Smooth muscle cell of the brain vasculature (primary cell): ENCODE measurements around the gene SH3BGRL2.

Experiments used
- DNase-seq: peaks from one replicate; pipeline ENCODE4 v3.0.0-alpha.2; 2012; ENCODE audit warnings: low read depth, low spot score

Gene SH3BGRL2

GRCh38 chr6:79697430-79697829 lies 66.3 kb downstream of the SH3BGRL2 start:
- no peak for DNase-seq

- DNase-seq = no peak
Measured at GRCh38 chr6:79699606-79700005, 68.5 kb downstream of the SH3BGRL2 start.

GRCh38 chr6:79702691-79703090 lies 71.6 kb downstream of the SH3BGRL2 start:
- no peak for DNase-seq

GRCh38 chr6:79704200-79704599 lies 73.1 kb downstream of the SH3BGRL2 start:
- DNase-seq = no peak

GRCh38 chr6:79705456-79705995 lies 74.4 kb downstream of the SH3BGRL2 start:
- no peak for DNase-seq

GRCh38 chr6:79706527-79706926 lies 75.4 kb downstream of the SH3BGRL2 start:
- DNase-seq = no peak

- no peak for DNase-seq
Measured at GRCh38 chr6:79707621-79708020, 76.5 kb downstream of the SH3BGRL2 start.

GRCh38 chr6:79708095-79708791 lies 77.1 kb downstream of the SH3BGRL2 start:
- no peak for DNase-seq

- no peak for DNase-seq
Measured at GRCh38 chr6:79710127-79710526, 79.0 kb downstream of the SH3BGRL2 start.

GRCh38 chr6:79711167-79711566 lies 80.0 kb downstream of the SH3BGRL2 start:
- no peak for DNase-seq

GRCh38 chr6:79712144-79712543 lies 81.0 kb downstream of the SH3BGRL2 start:
- DNase-seq = no peak

- DNase-seq = no peak
Measured at GRCh38 chr6:79712616-79713135, 81.5 kb downstream of the SH3BGRL2 start.

GRCh38 chr6:79713701-79714322 lies 82.7 kb downstream of the SH3BGRL2 start:
- DNase-seq = no peak

GRCh38 chr6:79717989-79718388 lies 86.9 kb downstream of the SH3BGRL2 start:
- DNase-seq = no peak

- DNase-seq = no peak
Measured at GRCh38 chr6:79718509-79719247, 87.5 kb downstream of the SH3BGRL2 start.

GRCh38 chr6:79719248-79719960 lies 88.3 kb downstream of the SH3BGRL2 start:
- no peak for DNase-seq

GRCh38 chr6:79724816-79725215 lies 93.7 kb downstream of the SH3BGRL2 start:
- no peak for DNase-seq

- DNase-seq = no peak
Measured at GRCh38 chr6:79731471-79731870, 100.3 kb downstream of the SH3BGRL2 start.

- no peak for DNase-seq
Measured at GRCh38 chr6:79733388-79733787, 102.3 kb downstream of the SH3BGRL2 start.

- no peak for DNase-seq
Measured at GRCh38 chr6:79734374-79734773, 103.2 kb downstream of the SH3BGRL2 start.

- no peak for DNase-seq
Measured at GRCh38 chr6:79735183-79735582, 104.1 kb downstream of the SH3BGRL2 start.

- DNase-seq = no peak
Measured at GRCh38 chr6:79737172-79737571, 106.0 kb downstream of the SH3BGRL2 start.
